ENCODE results near the gene DLG2. TPM values are rescaled to one million over a fixed set of nuclear protein-coding genes. Genes with fewer than 3 reads are reported as not detected.
"Not testable (repeated sequence)": the region's sequence is repeated elsewhere in the genome, so short reads cannot be mapped to it uniquely, and the experiment has no call there.

DLG2 gene
- polyA plus RNA-seq, 1 donor, result 8.1 TPM

- Histone ChIP-seq H3K4me3 (ENCODE audit: low read length) (no peak overlapping the region), H3K4me1 (ENCODE audit: control insufficient read depth, insufficient read depth, low read length) (no peaks in the 10 kb centered on the region), H3K36me3 (ENCODE audit: control insufficient read depth, insufficient read depth, low read length) (no peaks in the 10 kb centered on the region), H3K27me3 (ENCODE audit: control insufficient read depth, insufficient read depth, low read length) (no peaks in the 10 kb centered on the region), H3K27ac (ENCODE audit: low read length) (no peak overlapping the region), H3K9me3 (ENCODE audit: control insufficient read depth, low read depth, low read length) (no peaks in the 10 kb centered on the region)
- no CpG with 5 or more reads among the region's 3 CpGs for WGBS (ENCODE audit: insufficient coverage, low lambda C conversion rate)
- DNase-seq, result no peak
These were observed 2015.5 kb downstream of the DLG2 start for GRCh38 chr11:83611600-83611999.

- H3K4me3 ChIP-seq (ENCODE audit: low read length), result no peak overlapping the region
- H3K9me3 ChIP-seq (ENCODE audit: control insufficient read depth, low read depth, low read length), result no peaks in the 10 kb centered on the region
- no peaks in the 10 kb centered on the region for H3K4me1 ChIP-seq (ENCODE audit: control insufficient read depth, insufficient read depth, low read length)
- H3K27ac ChIP-seq (ENCODE audit: low read length), result no peak overlapping the region
- no peaks in the 10 kb centered on the region for H3K27me3 ChIP-seq (ENCODE audit: control insufficient read depth, insufficient read depth, low read length)
- no peaks in the 10 kb centered on the region for H3K36me3 ChIP-seq (ENCODE audit: control insufficient read depth, insufficient read depth, low read length)
- DNase-seq, result no peak
- 75% methylated on average over 1 of the region's 2 CpGs for WGBS (ENCODE audit: insufficient coverage, low lambda C conversion rate)
These were observed 2016.1 kb downstream of the DLG2 start for GRCh38 chr11:83611031-83611430.

- Histone ChIP-seq H3K9me3 (ENCODE audit: control insufficient read depth, low read depth, low read length) (no peaks in the 10 kb centered on the region), H3K36me3 (ENCODE audit: control insufficient read depth, insufficient read depth, low read length) (no peaks in the 10 kb centered on the region), H3K27ac (ENCODE audit: low read length) (no peak overlapping the region), H3K4me3 (ENCODE audit: low read length) (no peak overlapping the region), H3K4me1 (ENCODE audit: control insufficient read depth, insufficient read depth, low read length) (no peaks in the 10 kb centered on the region), H3K27me3 (ENCODE audit: control insufficient read depth, insufficient read depth, low read length) (no peaks in the 10 kb centered on the region)
- no peak for DNase-seq
- 92% methylated on average over 2 of the region's 2 CpGs for WGBS (ENCODE audit: insufficient coverage, low lambda C conversion rate)
These were observed 2018.0 kb downstream of the DLG2 start for GRCh38 chr11:83609191-83609590.

GRCh38 chr11:83608571-83608970 is 2018.6 kb downstream of the DLG2 start:
- H3K27ac ChIP-seq (ENCODE audit: low read length), result no peak overlapping the region
- no peak for DNase-seq
- WGBS (ENCODE audit: insufficient coverage, low lambda C conversion rate), result no CpG with 5 or more reads among the region's 1 CpG
- H3K4me1 ChIP-seq (ENCODE audit: control insufficient read depth, insufficient read depth, low read length), result no peaks in the 10 kb centered on the region
- H3K9me3 ChIP-seq (ENCODE audit: control insufficient read depth, low read depth, low read length), result no peaks in the 10 kb centered on the region
- no peaks in the 10 kb centered on the region for H3K27me3 ChIP-seq (ENCODE audit: control insufficient read depth, insufficient read depth, low read length)
- H3K36me3 ChIP-seq (ENCODE audit: control insufficient read depth, insufficient read depth, low read length), result no peaks in the 10 kb centered on the region
- no peak overlapping the region for H3K4me3 ChIP-seq (ENCODE audit: low read length)

GRCh38 chr11:83601914-83602527 is 2025.1 kb downstream of the DLG2 start:
- Histone ChIP-seq H3K27me3 (ENCODE audit: control insufficient read depth, insufficient read depth, low read length) (no peaks in the 10 kb centered on the region), H3K36me3 (ENCODE audit: control insufficient read depth, insufficient read depth, low read length) (no peaks in the 10 kb centered on the region), H3K9me3 (ENCODE audit: control insufficient read depth, low read depth, low read length) (no peaks in the 10 kb centered on the region), H3K4me1 (ENCODE audit: control insufficient read depth, insufficient read depth, low read length) (no peaks in the 10 kb centered on the region), H3K4me3 (ENCODE audit: low read length) (no peak overlapping the region), H3K27ac (ENCODE audit: low read length) (no peak overlapping the region)
- DNase-seq, result no peak
- 100% methylated on average over 1 of the region's 5 CpGs for WGBS (ENCODE audit: insufficient coverage, low lambda C conversion rate)

GRCh38 chr11:83601201-83601913 is 2025.8 kb downstream of the DLG2 start:
- no peak for DNase-seq
- Histone ChIP-seq H3K27me3 (ENCODE audit: control insufficient read depth, insufficient read depth, low read length) (no peaks in the 10 kb centered on the region), H3K27ac (ENCODE audit: low read length) (no peak overlapping the region), H3K4me3 (ENCODE audit: low read length) (no peak overlapping the region), H3K9me3 (ENCODE audit: control insufficient read depth, low read depth, low read length) (no peaks in the 10 kb centered on the region), H3K4me1 (ENCODE audit: control insufficient read depth, insufficient read depth, low read length) (no peaks in the 10 kb centered on the region), H3K36me3 (ENCODE audit: control insufficient read depth, insufficient read depth, low read length) (no peaks in the 10 kb centered on the region)
- WGBS (ENCODE audit: insufficient coverage, low lambda C conversion rate), result 80% methylated on average over 2 of the region's 11 CpGs

- DNase-seq, result no peak
- H3K4me1 ChIP-seq (ENCODE audit: control insufficient read depth, insufficient read depth, low read length), result no peaks in the 10 kb centered on the region
- no peak overlapping the region for H3K27ac ChIP-seq (ENCODE audit: low read length)
- H3K4me3 ChIP-seq (ENCODE audit: low read length), result no peak overlapping the region
- H3K27me3 ChIP-seq (ENCODE audit: control insufficient read depth, insufficient read depth, low read length), result no peaks in the 10 kb centered on the region
- no peaks in the 10 kb centered on the region for H3K36me3 ChIP-seq (ENCODE audit: control insufficient read depth, insufficient read depth, low read length)
- no peaks in the 10 kb centered on the region for H3K9me3 ChIP-seq (ENCODE audit: control insufficient read depth, low read depth, low read length)
- WGBS (ENCODE audit: insufficient coverage, low lambda C conversion rate), result no CpG with 5 or more reads among the region's 1 CpG
These were observed 2026.5 kb downstream of the DLG2 start for GRCh38 chr11:83600661-83601060.

GRCh38 chr11:83599066-83599465 is 2028.1 kb downstream of the DLG2 start:
- Histone ChIP-seq H3K27ac (ENCODE audit: low read length) (no peak overlapping the region), H3K4me1 (ENCODE audit: control insufficient read depth, insufficient read depth, low read length) (no peaks in the 10 kb centered on the region), H3K4me3 (ENCODE audit: low read length) (no peak overlapping the region), H3K27me3 (ENCODE audit: control insufficient read depth, insufficient read depth, low read length) (no peaks in the 10 kb centered on the region), H3K9me3 (ENCODE audit: control insufficient read depth, low read depth, low read length) (no peaks in the 10 kb centered on the region), H3K36me3 (ENCODE audit: control insufficient read depth, insufficient read depth, low read length) (no peaks in the 10 kb centered on the region)
- WGBS (ENCODE audit: insufficient coverage, low lambda C conversion rate), result 100% methylated on average over 1 of the region's 3 CpGs
- DNase-seq, result no peak

GRCh38 chr11:83587797-83588196 is 2039.3 kb downstream of the DLG2 start:
- H3K9me3 ChIP-seq (ENCODE audit: control insufficient read depth, low read depth, low read length); H3K27ac ChIP-seq (ENCODE audit: low read length); H3K4me1 ChIP-seq (ENCODE audit: control insufficient read depth, insufficient read depth, low read length); H3K36me3 ChIP-seq (ENCODE audit: control insufficient read depth, insufficient read depth, low read length); H3K27me3 ChIP-seq (ENCODE audit: control insufficient read depth, insufficient read depth, low read length): not testable (repeated sequence)
- WGBS (ENCODE audit: insufficient coverage, low lambda C conversion rate), result no CpG with 5 or more reads among the region's 14 CpGs
- DNase-seq, result peak in 1 of 2 donors; percentile 41
- H3K4me3 ChIP-seq (ENCODE audit: low read length), result peak overlapping the region; percentile 32

GRCh38 chr11:83583757-83584366 is 2043.3 kb downstream of the DLG2 start:
- no peaks in the 10 kb centered on the region for H3K9me3 ChIP-seq (ENCODE audit: control insufficient read depth, low read depth, low read length)
- H3K27me3 ChIP-seq (ENCODE audit: control insufficient read depth, insufficient read depth, low read length), result no peaks in the 10 kb centered on the region
- DNase-seq, result no peak
- no peaks in the 10 kb centered on the region for H3K36me3 ChIP-seq (ENCODE audit: control insufficient read depth, insufficient read depth, low read length)
- no peak overlapping the region for H3K27ac ChIP-seq (ENCODE audit: low read length)
- no peaks in the 10 kb centered on the region for H3K4me1 ChIP-seq (ENCODE audit: control insufficient read depth, insufficient read depth, low read length)
- WGBS (ENCODE audit: insufficient coverage, low lambda C conversion rate), result 100% methylated on average over 3 of the region's 3 CpGs
- H3K4me3 ChIP-seq (ENCODE audit: low read length), result no peak overlapping the region
